ENCODE measurements around the gene SHB.

SHB gene

DNA sequence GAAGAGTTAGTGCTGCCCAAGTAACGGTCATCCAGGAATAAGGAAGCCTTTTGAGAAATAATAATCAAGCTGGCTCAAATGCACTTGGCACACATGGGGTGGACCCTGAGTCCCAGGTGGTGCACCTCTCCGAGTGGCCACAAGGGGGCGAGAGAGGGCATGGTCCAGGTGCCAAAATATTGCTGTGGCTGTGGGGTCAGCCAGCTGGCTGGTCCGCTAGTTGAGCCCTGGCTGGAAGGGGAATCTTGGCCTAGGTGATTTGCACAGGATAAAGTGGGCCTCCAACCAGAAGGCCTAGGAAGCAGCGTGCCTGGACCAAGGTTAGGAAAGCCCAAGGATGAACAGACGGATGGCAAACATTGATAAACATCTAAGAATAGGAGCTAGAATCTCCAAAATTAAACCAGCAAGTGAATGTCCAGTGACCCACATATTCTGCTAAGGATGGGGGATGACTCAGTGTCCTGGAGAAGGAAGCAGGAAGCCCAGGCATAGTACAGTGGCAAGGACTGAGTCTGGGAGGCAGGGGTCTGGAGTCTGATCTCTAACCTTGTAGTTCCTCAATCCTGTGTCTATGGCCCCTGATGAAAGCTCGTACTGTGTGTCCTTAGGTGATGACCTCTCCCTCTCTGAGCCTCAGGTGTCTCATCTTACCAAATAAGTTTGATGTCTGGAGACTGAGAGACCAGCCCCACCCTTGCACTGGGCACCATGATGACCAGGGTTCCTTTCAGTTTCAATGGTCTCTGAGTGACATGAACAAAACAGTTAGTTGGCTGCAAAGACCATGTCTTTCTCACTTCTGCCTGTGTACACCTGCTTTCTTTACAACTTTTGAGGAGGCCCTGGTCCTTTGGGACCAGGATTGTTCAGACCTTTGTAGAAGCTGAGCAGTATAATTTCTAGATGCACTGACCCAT, 19.2 kb upstream of the SHB start:
- DNase-seq (ENCODE audit: low read depth in 2 of 2), result peak; percentile 54 to 61

DNA sequence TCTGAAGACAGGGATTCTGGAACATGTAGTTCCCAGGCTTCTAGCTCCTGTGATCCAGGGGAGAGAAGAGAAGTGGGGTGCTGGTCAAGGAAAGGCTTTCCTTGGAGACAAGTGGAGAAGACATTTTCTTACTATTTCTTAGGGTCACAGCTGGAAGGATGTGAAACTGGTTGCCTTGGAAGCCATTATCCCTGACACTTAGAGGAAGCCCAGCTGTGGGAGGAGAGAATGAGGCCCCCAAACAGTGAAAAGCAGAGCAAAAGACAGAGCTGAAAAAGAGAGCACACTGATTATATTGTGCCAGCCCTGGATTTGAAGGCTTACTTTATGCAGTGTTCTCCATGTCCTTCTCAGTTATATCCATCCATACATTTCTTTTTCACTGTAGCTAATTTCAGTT, 17.5 kb upstream of the SHB start:
- DNase-seq (ENCODE audit: low read depth in 2 of 2), result no peak

DNA sequence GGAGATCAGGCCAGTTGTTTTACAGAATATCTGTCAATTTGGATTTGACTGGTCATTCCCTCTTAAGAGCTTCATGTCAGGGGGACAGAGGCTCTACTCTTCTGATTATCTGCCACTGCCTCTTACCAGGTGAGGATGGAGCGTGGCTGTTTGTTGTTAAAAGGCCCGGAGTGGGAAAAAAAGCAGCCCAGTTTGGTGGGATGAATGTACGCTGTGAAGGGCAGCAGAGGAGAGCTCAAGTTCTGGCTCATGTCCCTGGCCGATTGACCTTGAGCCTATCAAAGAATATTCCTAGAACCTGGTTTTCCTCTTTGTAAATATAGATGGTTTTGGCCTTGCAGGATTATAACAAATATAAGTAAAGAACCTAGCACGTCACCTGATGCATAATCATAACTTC, 16.3 kb upstream of the SHB start:
- no peak for DNase-seq (ENCODE audit: low read depth in 2 of 2)

GRCh38 chr9:38084556-38084880, 15.5 kb upstream of the SHB start:
- DNase-seq (ENCODE audit: low read depth in 2 of 2), result no peak

GRCh38 chr9:38083858-38084555, 15.0 kb upstream of the SHB start:
- no peak for DNase-seq (ENCODE audit: low read depth in 2 of 2)

- no peak for DNase-seq (ENCODE audit: low read depth in 2 of 2)
These were observed 13.6 kb upstream of the SHB start for GRCh38 chr9:38082446-38083287.

DNA sequence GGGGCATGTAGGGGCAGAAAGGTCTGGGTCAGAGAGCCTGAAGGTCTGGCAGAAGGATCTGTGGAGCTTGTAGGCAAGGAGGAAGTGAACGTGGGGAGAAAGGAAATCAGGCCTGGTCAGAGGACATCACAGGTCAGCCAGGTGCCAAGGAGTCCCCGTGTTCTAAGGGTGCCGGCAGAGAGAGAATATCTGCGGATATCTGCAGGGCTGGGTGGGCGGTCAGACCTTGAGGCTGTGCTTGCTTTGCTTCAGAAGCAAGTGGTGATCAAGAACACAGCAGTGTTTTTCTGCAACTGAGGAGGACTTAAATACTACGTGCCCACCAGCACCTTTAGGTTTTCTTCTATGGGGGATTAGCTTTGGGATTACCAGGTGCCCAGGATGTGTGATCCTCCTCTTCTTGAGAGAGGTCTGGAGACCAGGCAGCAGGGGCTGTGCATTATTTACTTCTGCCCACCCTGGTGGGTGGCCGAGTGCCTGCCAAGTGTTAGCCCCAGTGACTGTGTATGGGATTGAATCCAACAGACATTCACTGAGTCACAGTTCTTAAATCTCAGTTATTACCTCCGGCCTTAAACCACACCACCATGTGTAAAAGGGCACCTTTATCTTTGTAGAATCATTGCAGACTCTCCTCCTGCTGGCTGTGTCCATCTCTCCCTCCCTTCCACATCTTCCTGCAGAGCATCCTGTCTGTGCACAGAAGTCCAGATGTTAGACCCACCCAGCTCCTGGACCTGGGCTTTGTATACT, 12.5 kb upstream of the SHB start:
- DNase-seq (ENCODE audit: low read depth in 2 of 2), result no peak

DNA sequence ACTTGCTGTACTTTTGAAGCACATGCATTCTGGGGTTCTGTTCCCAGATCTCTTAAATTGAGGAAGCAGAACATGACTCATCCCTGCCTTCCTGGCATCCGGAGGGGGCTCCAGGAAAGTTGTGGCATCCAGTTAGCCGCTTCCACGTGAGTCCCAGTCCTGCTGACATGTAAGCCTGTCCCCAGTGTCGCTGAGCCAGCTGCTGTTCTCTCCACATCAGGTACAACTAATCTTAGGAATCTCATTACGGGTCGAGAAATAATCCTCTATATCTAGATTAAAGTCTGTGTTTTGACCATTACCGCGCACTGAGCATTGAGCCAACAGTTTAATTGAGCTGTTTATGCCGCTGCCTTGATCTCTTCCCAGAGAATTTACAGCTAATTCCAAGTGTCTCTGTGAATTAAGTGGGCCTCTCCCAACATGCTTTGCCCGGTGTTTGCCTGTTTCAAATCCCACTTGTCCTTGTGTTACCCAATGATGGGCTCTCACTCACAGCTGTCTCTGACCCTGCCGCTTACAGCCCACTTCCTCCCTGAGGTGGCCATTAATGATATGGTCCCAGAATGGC, 10.5 kb upstream of the SHB start:
- DNase-seq (ENCODE audit: low read depth in 2 of 2), result no peak

- no peak for DNase-seq (ENCODE audit: low read depth in 2 of 2)
These were observed 6.2 kb upstream of the SHB start for GRCh38 chr9:38075272-38075671.

DNA sequence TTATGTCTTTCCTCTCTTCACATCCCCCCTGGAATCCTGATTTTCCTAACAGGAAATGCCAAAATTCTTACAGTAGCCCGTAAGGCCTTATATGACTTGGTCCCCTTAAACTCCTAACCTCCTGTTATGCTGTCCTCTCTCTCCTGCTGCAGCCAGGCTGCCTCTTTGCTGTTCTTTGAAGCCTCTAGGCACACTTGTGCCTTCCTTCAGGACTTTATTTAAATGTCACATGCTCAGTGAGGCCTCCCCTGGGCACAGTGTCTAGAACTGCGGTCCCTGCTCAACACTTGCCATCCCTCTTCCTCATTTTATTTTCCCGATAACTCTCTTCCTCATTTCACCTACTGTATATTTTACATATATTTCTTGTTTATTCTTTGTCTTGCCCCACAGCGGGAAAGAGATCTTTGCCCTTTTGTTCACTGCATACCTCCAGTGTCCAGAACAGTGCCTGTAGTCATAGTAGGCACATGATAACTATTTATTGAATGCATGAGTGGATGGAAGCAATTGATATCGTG, 5.5 kb upstream of the SHB start:
- no peak for DNase-seq (ENCODE audit: low read depth in 2 of 2)

DNA sequence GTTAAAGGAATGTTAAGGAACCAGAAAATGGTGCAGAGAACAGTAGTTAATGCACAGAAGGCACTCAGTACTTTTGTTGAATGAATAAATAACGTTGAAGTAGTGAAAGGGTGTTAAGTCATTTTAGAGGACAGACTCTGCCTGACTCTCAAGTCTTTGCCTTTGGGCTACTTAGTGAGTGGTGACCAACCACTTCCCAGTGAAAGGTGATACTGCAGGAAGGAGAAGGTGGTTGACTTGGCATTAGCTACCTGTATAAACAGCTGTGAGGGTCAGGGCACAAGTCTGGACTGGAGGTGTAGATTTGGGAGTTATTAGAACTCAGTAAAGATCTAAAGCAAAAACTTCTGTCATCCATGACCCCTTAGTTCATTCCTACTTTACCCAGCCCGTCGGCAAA, 4.9 kb upstream of the SHB start:
- DNase-seq (ENCODE audit: low read depth in 2 of 2), result no peak

- DNase-seq (ENCODE audit: low read depth in 2 of 2), result no peak
These were observed 2.6 kb upstream of the SHB start for GRCh38 chr9:38071470-38072134.

- no peak for DNase-seq (ENCODE audit: low read depth in 2 of 2)
These were observed 957 bp downstream of the SHB start for GRCh38 chr9:38067859-38068681.

- DNase-seq (ENCODE audit: low read depth in 2 of 2), result no peak
These were observed 1.8 kb downstream of the SHB start for GRCh38 chr9:38066914-38067858.

GRCh38 chr9:38066197-38066913, 2.7 kb downstream of the SHB start:
- no peak for DNase-seq (ENCODE audit: low read depth in 2 of 2)

- DNase-seq (ENCODE audit: low read depth in 2 of 2), result no peak
These were observed 3.5 kb downstream of the SHB start for GRCh38 chr9:38065369-38066075.

DNA sequence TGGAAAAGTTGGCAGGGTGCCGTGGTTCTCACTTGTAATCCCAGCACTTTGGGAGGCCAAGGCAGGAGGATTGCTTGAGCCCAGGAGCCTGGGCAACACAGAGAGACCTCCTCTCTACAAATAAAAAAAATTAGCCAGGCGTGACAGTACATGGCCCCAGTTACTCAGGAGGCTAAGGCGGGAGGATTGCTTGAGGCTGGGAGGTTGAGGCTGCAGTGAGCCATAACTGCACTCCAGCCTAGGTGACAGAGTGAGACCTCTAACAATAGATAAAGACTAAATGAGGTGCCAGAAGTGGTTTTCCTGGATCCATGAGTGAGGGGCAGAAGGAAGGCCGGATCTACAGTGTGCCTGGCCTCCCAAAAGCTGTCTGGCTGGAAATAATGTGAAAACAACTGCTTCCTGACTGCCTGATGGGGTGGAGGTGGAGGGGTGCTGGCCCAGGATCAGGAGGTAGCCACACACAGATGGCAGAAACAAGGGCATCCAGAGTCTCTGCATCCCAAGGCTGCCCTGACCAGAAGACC, 4.1 kb downstream of the SHB start:
- DNase-seq (ENCODE audit: low read depth in 2 of 2), result no peak

Data from activated CD4-positive, alpha-beta T cell treated with anti-CD3 and anti-CD28 coated beads for 24 hours (primary cell).